Germinal center (tissue), 1 donor: Measurements from ENCODE around the gene ARHGEF6.

ENCODE experiments used
- DNase-seq: peaks from one replicate; pipeline ENCODE4 v3.0.0; 2012; ENCODE audit warnings: mixed read lengths, low spot score

ARHGEF6 gene

DNA sequence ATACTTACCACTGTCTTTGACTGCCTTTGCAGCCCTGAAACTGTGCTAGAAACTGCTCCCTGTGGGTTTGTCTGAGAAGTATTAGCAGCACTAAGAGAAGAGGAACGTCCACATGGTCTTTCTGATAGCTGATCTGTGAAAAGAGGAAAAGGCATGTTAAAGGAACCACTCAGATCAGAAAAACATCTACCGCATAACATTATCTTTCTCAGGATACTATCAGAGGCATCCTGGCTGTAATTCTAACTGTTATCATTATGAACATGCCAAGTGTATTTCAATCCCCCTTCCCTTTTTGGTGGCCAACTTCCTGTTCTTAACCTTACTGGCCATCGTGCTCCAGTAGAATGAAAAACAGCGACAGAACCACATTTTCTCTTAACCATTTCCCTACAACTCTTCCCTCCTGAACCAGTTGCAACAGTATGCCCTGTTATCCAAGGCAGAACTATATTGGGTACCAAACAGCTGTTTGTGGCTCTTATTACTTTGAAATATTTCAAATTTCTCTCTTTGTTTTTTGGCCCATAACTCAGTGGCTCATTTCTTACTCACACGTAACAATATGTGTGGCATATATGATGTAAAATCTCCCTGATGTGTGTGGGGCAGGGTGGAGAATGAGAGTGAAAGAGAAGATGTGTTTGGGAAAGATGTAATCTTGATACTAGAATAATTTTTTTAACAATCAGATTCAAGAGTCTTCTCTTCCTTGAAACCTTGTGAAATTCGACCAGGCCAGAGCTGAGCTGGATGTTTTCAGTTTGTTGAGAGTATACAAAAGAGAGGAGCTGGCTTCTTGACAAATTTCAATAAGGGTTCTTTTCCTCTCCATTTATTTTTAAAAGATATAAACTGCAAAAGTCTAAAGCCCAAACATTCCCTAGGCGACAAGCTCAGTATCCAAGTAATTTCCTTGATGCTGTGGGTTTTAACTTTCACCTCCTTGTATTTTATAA lies 35.2 kb downstream of the ARHGEF6 start:
- DNase-seq, result no peak

DNA sequence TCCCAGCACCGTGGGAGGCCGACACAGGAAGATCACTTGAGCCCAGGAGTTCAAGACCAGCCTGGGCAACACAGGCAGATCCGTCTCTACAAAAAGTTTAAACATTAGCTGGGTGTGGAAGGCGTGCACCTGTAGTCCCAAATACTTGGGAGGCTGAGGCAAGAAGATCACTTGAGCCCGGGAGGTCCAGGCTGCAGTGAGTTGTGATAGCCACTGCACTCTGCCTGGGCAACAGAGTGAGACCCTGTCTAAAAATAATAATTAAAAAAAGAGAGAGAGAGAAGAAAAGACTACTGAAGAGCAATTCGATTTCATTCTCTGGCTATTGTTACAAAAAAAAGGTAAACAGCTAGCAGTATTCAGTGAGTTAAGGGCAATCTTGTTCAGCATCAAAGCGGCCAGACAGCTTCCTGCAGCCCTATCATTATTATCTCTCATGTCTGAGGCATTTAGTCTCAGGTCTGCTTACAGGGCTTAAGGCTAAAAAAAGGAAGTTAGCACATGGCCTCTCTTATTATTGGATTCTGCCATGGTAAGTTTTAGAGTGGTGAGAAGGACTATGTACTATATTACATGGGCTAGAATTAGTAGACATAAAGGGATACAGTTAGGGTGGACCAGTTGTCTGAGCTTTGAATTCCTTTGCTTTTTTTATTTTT lies 37.9 kb downstream of the ARHGEF6 start:
- DNase-seq, result no peak

DNA sequence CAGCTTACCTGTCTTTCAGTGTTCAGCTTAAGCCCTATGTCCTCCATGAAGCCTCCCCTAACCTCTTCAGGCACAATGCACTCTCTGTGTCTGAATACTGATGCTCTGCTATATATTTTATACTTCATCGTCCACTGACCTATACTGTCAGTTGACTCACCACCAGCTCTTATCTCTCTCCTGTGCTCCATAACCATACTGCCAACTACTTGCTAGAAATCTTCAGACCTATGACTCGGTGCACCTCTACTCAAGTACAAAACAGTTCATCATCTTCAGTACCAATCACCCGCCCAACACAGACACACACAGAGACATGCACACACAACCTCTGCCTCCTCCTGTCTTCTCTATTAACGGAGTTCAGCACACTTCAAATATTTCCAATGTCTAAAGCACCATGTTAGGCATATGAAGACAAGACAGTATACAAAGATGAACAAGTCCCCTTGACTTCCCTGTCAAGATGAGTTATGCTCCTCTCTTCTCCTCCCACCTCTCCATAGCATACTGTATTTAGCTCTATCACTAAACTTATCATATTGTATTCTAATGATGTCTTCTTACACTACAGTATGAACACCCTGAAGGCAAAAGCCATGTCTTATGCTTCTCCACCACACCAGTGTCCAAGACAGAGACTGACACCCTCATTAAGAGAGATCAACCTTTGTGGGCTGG lies 42.5 kb downstream of the ARHGEF6 start:
- DNase-seq, result no peak

DNA sequence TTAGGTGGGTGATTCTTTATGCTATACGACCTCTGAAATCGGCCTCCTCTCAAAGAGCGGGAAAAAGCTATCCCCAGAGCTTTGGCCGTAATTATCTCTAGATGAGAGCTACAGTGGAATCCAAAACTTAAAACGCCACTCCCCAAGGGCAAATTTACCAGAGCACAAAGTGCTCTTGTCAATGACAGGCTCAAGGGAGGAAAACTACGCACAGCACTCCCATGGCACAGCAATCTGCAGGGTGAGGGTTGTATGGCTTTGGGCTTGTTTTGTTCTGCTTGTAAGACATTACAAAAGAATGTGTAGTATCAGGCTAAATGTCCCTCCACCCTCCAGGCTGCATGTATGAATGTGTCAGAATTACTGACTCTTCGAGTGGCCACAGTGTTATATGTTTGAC lies 44.0 kb downstream of the ARHGEF6 start:
- DNase-seq, result no peak

DNA sequence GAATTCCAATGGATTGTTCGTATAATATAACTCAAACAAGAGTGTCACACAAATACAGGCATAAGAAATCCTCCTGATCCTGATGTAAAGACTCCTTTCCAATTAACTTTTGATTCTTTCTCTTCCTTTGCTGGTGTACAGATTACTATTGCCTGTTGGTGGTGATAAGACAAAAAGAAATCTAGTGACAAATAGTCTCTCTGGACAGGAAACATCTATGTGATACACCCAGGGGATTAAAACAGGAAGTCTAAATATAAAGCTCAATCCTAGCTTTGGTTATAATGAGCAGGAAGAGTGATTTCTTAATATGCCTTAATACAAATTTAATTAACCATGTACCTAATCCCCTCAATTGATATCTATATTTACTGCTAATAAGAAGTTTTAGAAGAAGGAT lies 45.1 kb downstream of the ARHGEF6 start:
- no peak for DNase-seq

DNA sequence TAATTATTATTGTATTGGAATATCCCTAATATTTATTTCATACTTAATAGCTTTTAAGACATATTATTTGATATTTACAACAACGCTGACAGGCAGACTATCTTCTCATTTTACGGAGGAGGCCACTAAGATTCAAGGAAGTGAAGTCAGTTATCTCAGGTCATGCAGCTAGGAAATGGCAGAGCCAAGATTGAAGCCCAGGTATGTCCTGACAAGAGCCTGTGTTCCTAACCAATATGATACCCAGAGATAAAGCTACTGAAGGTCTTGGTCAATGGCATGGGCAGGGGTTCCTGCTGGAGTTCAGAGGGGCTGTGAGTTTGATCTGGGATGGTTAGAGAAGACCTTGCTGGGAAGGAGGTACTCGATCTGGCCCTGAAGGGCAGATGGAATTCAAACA lies 47.1 kb downstream of the ARHGEF6 start:
- DNase-seq, result no peak

DNA sequence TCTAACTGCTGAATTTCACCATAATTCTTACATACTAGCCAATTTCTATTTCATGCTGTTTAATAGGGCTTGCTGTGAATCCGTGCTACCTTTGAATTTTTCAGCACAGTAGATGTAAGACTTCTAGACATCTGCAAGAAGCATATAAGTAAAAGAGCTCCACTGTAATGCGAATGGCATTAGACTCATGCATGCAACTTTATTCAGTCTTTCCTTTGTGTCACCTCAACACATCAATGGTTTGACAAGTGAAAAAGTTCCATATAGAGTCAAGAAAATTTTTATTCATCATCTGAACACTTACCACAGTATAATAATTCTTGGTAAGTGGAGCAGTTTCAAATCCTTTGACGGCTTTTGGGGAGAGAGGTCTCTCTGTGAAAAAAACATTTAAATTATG lies 48.9 kb downstream of the ARHGEF6 start:
- no peak for DNase-seq

DNA sequence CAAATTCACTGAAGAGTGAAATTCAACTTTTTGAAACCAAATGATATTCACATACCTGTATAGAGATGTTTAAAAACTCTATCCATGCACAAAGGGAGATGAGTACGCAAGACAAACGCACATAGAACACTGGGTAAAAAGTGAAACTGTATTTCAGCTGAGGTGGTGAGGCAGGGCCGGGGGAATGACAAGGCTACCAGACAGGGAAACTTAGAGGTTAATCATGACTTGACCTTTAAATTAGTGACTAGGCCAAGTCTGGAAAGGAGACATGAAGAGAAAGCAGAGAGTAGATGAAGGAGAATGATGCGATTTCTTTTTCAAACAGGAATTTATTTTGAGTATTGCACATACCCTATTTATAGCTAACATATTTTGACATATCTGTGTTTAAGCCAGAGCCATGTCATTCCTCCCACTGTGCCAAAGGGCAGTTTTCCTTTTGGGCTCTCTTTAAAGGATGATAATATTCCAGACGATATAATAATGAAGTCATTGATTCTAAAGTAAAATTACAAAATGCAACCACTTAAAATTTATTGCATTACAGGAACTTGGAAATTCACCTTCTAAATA lies 49.4 kb downstream of the ARHGEF6 start:
- DNase-seq, result no peak

DNA sequence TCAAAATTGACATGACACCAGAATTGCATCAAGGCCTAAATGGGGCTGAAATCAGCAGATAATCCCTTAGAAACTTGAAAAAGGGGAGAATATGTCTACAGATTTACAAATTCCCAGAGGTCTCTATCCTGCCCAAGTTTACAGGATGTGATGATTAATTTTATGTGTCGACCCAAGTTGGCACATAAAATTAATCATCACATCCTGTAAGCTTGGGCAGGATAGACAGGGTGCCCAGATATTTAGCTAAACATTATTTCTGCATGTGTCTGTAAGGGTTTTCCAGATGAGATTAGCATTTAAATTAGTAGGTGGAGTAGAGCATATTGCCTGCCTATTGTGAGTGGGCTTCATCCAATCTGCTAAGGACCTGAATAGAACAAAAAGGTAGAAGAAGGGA lies 52.3 kb downstream of the ARHGEF6 start:
- no peak for DNase-seq

DNA sequence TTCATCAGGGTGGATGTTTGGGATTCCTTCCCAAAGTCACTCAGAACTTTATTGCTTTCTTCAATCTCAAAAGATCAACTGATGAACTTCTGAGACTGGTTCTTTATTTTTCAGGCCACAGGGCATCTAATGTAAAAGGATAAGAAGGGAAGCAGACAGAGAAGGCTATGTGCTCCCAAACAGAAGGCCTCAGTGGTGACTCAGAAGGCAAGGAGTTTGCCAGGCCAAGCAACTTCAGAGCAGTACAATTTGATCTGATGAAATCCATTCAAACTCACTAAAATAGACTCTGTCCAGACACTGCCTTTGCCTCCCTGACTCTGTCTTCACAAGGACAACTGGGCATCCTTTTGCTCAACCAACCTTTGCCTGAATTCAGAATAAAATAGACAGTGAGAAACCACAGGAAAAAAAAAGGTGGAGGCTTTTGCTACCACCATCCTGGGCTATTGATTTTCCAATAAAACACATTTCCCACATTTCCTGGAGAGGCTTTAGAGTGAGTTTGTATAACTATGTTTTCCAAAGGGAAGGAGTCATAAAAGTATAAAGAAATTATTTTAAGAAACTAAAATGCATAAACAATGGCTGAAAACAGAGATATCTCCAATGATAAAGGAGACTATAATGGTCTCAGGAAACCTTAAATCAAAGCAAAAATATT lies 55.2 kb downstream of the ARHGEF6 start:
- DNase-seq, result no peak

DNA sequence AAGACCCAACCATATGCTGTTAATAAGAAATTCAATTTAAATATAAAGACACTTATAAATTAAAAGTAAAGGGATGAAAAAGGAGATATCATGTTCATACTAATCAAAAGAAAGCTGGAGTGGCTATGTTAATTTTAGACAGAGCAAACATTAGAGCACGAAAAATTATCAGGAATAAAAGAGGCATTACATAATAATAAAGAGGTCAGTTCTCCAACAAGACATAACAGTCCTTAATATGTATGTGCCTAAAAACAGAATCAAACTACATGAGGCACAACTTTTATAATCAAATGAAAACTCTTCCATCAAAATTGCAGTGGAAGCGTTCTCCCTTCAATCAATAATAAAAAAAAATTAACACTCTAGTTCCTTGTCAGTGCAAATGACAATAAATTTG lies 62.6 kb downstream of the ARHGEF6 start:
- no peak for DNase-seq

DNA sequence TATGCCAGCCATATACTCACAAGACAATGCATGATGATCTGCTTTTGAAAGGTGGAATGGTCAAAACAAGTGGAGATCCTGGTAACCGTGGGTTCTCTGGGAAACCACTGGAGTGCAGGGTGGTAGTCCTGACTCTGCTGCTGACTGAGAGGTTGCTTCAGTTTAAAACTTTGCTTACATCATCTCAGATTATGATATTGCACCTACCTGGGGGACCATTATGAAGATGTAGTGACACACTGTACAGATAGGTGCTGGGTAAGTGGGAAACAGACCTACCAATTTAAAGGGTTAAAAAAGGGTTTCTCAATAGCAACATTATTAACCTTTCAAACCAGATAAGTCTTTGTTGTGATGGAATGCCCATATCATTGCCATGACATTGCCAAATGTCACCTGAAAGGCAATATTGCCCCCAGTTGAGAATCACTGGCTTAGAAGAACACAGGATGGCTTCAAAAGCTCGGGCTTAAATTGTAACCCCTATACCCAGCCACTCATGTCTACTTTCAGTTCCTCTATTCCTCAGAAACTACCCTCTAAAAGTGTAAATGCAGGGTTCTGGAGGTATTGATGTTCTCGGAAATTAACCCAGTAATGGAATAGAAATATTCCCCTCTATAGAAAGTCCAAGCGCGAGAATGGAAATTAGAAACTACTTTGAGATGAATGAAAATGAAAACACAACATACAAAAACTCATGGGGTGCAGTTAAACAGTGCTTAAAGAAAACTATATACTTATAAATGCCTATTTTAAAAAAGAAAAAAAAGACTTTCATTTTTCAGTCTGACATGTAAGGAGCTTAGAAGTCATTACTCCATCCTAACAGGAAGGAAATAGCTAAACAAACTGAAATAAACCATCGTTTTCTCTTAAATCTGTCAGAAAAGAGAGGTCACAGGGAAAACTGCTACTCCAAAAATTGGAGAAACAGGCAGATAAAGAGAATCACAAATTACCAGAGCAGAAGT lies 65.8 kb downstream of the ARHGEF6 start:
- DNase-seq, result peak; percentile 25

DNA sequence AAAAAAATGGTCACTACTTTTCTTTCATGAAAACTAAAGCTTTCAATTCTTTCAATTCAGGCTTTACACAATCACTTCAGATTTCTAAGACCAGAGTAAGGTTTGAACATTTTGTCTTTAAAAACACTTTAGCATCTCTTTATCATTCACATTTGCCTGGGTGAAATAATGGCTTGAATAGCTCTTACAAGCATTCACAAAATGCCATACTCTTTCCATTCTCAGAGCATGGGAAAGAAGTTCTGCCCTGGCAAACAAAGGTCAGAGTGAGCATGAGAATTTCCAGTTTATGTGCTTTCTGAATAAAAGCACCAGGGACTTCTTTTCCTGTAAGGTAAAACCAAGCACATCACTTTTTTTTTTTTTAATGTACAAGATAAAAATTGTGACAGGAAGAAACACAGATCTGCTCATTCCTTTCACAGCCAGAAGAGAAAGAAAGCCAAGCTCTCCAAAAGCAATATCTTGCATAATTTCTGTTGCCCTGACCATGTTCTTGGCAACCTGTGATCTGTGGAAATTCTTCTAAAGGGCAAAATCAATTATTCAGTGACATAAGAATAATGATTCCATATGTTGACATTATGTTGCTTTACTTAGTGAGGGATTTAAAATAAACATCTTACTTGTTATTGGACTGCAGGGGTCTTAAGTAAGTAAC lies 68.0 kb downstream of the ARHGEF6 start:
- DNase-seq, result no peak

DNA sequence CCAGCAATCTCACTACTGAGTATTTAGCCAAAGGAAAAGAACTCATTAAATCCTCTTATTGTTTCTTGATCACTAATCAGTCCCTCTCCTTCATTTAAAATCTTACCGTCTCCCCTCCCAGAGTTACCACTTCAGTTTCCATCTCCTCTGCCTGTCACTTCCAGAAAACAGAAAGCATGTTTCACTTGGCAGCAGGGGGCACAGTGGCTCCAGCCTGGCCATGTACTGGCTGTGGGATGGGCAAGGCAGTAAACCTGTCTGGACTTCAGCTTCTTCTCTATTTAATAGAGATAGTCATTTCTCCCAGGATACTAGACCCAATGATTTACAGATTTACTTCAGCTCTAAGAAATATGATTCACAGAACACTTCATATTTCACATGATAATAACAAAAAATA lies 69.6 kb downstream of the ARHGEF6 start:
- no peak for DNase-seq

DNA sequence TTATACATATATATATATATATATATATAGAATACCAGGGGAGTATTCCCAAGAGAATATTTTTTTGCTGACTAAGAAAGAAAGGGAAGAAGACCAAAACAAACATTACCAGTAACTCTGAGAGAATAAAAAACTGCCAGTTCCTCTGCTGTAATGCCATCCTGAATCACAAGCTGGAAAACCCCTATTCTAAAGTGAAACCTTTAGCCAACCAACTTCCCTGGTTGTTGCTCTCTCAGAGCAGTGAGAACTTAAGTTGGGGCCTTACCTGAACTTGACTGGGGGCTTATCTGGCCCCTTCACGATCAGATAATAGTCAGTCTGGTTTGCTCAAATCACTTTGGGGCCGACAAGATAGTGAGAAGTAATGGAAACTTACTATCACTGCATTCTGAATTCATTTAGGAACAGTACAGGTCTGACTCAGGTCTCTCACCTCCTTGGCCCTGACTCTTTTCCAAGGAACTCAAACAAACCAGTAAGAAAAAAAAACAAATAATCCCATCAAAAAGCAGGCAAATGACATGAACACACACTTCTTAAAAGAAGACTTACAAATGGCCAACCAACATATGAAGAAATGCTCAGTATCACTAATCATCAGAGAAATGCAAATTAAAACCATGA lies 70.3 kb downstream of the ARHGEF6 start:
- no peak for DNase-seq

DNA sequence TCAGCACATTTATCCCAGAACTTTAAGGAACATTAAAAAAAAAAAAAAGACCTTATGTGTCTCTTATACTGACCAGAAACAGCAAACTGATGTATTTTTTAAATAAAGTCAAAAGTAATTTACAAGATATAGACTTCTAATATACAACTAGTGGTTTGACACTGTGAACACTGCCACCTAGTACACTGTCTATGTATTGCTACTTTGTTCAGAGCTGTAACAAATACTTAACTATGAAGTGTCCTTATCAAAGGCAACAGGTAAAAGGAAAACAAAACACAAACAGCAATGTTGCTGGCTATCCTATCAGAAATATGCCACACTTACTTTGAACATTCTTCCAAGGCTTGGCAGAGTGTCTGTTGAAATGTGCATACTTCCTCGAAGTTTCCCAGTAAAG lies 72.4 kb downstream of the ARHGEF6 start:
- DNase-seq, result no peak

DNA sequence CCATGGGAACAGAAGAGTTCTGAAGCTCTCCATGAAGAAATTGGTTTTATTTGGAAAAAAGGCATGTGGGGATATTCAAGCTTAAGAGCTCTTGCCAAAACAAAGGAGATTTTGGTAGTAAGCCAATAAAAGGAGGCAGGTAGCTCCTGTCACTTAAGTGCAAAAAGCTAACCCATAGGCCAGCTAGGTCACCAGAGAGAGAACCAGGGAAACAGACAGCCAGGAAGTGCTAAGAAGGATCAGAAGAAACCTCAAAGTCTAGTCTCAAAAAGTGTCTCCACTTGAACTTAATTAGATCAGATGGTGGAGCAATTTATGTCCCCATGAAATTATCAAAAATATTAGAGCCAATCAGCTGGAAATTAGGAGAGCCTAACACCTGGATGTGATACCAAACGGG lies 83.6 kb downstream of the ARHGEF6 start:
- DNase-seq, result no peak

DNA sequence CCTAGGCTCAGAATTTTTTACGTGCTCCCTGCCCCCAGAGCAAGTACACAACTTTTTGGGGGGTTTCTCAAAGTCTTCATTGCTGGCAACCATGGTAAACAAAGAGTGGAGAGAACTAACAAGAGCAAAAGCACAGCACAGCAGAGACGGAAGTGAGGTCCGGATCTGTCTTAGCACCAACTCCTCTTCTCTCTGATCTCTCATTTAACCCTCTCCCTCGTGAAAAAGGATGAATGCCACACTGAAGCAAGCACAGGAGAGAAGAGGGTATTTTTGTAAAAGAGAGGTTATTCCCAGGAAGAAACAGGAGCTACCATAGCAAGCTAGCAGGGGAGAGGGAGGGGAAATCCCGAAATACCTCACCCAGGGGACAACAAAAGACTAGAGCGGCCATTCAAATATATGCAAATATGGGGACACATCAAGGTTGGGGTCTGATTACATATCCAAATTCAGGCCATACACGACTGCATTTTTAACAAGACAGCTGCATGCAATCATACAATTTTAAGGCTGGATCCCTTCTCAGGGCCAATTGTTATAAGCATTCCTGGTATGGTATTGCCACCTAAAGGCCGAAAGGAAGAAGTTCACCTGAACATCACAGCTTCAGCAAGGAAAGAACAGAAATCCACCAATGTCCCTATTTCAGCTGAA lies 86.2 kb downstream of the ARHGEF6 start:
- peak; percentile 36 for DNase-seq

DNA sequence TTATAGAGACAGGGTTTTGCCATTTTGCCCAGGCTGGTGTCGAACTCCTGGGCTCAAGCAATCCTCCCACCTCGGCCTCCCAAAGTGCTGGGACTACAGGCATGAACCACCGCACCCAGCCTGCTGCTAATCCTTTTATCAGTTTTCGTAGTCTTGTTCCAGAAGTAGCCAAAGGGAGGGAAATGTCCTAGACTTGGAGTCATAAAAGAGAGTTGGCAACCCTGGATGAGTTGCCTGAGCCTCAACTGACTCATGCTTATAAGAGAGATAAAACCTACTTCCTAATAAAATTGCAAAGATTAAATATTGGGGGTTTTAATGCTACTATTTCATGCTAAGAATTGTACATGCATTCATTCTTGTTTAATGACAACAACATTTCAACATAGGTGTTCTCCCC lies 88.5 kb downstream of the ARHGEF6 start:
- DNase-seq, result no peak
